ENCODE results near the gene ABI3.

DNA sequence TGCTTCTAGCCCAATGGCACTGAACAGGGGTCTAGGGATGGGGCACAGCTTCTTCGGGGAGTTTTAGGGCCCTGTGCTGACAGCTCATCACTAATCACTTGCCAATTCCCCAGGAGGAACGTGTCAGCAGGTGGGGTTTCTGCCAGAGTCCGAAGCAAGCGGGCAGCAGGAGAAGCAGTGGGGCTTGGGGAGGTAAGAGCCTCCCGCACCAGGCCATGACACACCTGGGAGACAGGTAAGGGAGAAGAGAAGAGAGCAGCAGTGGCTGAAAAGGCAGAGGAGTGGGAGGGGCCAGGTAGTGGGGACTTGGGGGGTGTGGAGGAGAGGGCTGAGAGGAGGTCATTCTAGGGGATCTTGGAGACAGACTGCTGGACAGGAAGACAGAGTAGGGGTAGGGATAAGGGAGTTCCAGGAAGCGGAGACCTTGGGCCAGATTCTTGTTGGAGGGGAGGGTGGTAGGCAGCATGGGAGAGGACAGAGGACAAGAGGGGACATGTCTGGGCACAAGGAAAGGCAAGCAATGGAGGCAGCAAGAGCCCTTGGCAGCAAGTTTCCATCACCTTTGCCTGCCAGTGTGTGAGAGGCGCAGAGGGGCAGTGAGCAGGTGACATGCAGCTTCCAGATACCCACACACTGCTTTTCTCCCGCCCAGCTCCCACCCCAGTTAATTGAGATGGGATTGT, 15.2 kb downstream of the ABI3 start:
- TF ChIP-seq, protein P1, sequence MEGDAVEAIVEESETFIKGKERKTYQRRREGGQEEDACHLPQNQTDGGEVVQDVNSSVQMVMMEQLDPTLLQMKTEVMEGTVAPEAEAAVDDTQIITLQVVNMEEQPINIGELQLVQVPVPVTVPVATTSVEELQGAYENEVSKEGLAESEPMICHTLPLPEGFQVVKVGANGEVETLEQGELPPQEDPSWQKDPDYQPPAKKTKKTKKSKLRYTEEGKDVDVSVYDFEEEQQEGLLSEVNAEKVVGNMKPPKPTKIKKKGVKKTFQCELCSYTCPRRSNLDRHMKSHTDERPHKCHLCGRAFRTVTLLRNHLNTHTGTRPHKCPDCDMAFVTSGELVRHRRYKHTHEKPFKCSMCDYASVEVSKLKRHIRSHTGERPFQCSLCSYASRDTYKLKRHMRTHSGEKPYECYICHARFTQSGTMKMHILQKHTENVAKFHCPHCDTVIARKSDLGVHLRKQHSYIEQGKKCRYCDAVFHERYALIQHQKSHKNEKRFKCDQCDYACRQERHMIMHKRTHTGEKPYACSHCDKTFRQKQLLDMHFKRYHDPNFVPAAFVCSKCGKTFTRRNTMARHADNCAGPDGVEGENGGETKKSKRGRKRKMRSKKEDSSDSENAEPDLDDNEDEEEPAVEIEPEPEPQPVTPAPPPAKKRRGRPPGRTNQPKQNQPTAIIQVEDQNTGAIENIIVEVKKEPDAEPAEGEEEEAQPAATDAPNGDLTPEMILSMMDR (IDR thresholded peaks at IDR 0.05) = no peak
- no peak for TF ChIP-seq POLR2AphosphoS5 (IDR thresholded peaks at IDR 0.05)
- no peak for TF ChIP-seq EP300 (IDR thresholded peaks at IDR 0.05)
- no peak for TF ChIP-seq POLR2A (IDR thresholded peaks at IDR 0.05)
